ENCODE measurements around the gene TMEM107.

TMEM107 gene

GRCh38 chr17:8133941-8134340, 42.2 kb downstream of the TMEM107 start:
- no peak for DNase-seq (ENCODE audit: low read depth in 1 of 2, low spot score in 1 of 2)
- no peak overlapping the region for H3K4me3 ChIP-seq (replicated peaks; ENCODE audit: insufficient read depth, low read length)
- no peak overlapping the region for H3K27ac ChIP-seq (replicated peaks)
- no peaks in the 10 kb centered on the region for H3K27me3 ChIP-seq (ENCODE audit: insufficient read depth, poor library complexity, severe bottlenecking)
- no peak for TF ChIP-seq CTCF (IDR thresholded peaks at IDR 0.05; ENCODE audit: insufficient read depth, low read length)
- TF ChIP-seq, protein P1, sequence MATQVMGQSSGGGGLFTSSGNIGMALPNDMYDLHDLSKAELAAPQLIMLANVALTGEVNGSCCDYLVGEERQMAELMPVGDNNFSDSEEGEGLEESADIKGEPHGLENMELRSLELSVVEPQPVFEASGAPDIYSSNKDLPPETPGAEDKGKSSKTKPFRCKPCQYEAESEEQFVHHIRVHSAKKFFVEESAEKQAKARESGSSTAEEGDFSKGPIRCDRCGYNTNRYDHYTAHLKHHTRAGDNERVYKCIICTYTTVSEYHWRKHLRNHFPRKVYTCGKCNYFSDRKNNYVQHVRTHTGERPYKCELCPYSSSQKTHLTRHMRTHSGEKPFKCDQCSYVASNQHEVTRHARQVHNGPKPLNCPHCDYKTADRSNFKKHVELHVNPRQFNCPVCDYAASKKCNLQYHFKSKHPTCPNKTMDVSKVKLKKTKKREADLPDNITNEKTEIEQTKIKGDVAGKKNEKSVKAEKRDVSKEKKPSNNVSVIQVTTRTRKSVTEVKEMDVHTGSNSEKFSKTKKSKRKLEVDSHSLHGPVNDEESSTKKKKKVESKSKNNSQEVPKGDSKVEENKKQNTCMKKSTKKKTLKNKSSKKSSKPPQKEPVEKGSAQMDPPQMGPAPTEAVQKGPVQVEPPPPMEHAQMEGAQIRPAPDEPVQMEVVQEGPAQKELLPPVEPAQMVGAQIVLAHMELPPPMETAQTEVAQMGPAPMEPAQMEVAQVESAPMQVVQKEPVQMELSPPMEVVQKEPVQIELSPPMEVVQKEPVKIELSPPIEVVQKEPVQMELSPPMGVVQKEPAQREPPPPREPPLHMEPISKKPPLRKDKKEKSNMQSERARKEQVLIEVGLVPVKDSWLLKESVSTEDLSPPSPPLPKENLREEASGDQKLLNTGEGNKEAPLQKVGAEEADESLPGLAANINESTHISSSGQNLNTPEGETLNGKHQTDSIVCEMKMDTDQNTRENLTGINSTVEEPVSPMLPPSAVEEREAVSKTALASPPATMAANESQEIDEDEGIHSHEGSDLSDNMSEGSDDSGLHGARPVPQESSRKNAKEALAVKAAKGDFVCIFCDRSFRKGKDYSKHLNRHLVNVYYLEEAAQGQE (IDR thresholded peaks at IDR 0.05; ENCODE audit: insufficient replicate concordance, low read depth) = no peak
- TF ChIP-seq GABPA (IDR thresholded peaks at IDR 0.05; ENCODE audit: low read depth) = no peak
- TF ChIP-seq POLR2AphosphoS5 (IDR thresholded peaks at IDR 0.05; ENCODE audit: low read depth) = no peak
- TF ChIP-seq SPI1 (IDR thresholded peaks at IDR 0.05; ENCODE audit: borderline replicate concordance, low read depth) = no peak

- no peaks in the 10 kb centered on the region for H3K27me3 ChIP-seq (ENCODE audit: insufficient read depth, poor library complexity, severe bottlenecking)
- TF ChIP-seq, protein P1 (IDR thresholded peaks at IDR 0.05; ENCODE audit: insufficient replicate concordance, low read depth) = no peak
- TF ChIP-seq SPI1 (IDR thresholded peaks at IDR 0.05; ENCODE audit: borderline replicate concordance, low read depth) = no peak
- no peak for TF ChIP-seq GABPA (IDR thresholded peaks at IDR 0.05; ENCODE audit: low read depth)
- no peak for TF ChIP-seq CTCF (IDR thresholded peaks at IDR 0.05; ENCODE audit: insufficient read depth, low read length)
- no peak for TF ChIP-seq POLR2AphosphoS5 (IDR thresholded peaks at IDR 0.05; ENCODE audit: low read depth)
- no peak overlapping the region for H3K27ac ChIP-seq (replicated peaks)
- no peak for DNase-seq (ENCODE audit: low read depth in 1 of 2, low spot score in 1 of 2)
- H3K4me3 ChIP-seq (replicated peaks; ENCODE audit: insufficient read depth, low read length) = no peak overlapping the region
These were observed 42.8 kb downstream of the TMEM107 start for GRCh38 chr17:8133399-8133798.

- TF ChIP-seq CTCF (IDR thresholded peaks at IDR 0.05; ENCODE audit: insufficient read depth, low read length) (no peak), SPI1 (IDR thresholded peaks at IDR 0.05; ENCODE audit: borderline replicate concordance, low read depth) (no peak), POLR2AphosphoS5 (IDR thresholded peaks at IDR 0.05; ENCODE audit: low read depth) (no peak), GABPA (IDR thresholded peaks at IDR 0.05; ENCODE audit: low read depth) (no peak)
- TF ChIP-seq, protein P1 (IDR thresholded peaks at IDR 0.05; ENCODE audit: insufficient replicate concordance, low read depth) = no peak
- no peak for DNase-seq (ENCODE audit: low read depth in 1 of 2, low spot score in 1 of 2)
- no peak overlapping the region for H3K4me3 ChIP-seq (replicated peaks; ENCODE audit: insufficient read depth, low read length)
- H3K27ac ChIP-seq (replicated peaks) = no peak overlapping the region
- H3K27me3 ChIP-seq (ENCODE audit: insufficient read depth, poor library complexity, severe bottlenecking) = no peaks in the 10 kb centered on the region
These were observed 44.2 kb downstream of the TMEM107 start for GRCh38 chr17:8131844-8132441.

Measured in HL-60 (cell line).